Renal cortical epithelial cell (primary cell): ENCODE data around the gene CD300LD. TPM values are rescaled to one million over a fixed set of nuclear protein-coding genes. Genes with fewer than 3 reads are reported as not detected.
"Not testable (repeated sequence)": the region's sequence is repeated elsewhere in the genome, so short reads cannot be mapped to it uniquely, and the experiment has no call there.

Experiments used
- DNase-seq: peaks from one replicate; pipeline ENCODE4 v3.0.0-alpha.2; 2011; ENCODE audit warnings: low read depth
- total RNA-seq: library from RNA; depleted of rRNA; stranded (reverse); fragments of >200 nt; gene quantifications from 2 replicates; pipeline ENCODE4 v1.2.3, GENCODE V29; 2014

CD300LD gene
- total RNA-seq, 1 donor from 2014 or later, result not detected

DNA sequence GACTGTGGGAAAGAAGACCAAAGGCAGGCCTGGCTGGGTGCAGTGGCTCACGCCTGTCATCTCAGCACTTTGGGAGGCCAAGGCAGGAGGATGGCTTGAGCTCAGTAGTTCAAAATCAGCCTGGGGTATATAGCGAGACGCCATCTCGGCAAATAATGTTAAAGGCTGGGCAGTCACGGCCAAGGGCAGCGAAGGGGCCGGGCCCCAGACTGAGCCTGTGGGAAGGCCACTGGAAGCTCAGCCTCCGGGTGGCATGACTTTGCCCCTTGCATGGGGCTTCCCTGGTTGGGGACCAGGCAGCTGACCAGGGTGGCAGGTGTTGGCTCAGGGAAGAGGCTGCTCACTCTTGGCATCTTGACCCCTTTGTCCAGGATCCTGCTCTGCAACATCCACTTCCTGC lies 14.0 kb upstream of the CD300LD start:
- DNase-seq, result no peak

DNA sequence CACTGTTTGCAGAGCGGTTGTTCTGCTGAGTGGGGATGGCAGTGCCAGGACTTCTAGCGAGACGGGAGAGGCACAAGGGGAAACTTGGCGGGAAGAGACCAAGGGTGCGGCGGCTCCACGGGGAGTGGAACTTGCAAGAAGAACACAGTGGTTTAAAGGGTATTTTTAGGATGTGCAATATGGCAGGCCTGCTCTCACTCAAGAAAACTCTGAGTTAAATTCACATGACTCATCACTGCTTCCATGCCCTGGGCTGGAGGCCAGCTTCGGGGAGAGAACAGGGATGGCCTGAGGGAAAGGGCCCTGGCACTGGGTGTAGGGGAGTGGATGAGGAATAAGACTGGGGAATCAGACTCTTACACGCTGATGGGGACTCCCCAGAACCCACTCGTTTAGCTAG lies 13.3 kb upstream of the CD300LD start:
- peak; percentile 61 for DNase-seq

DNA sequence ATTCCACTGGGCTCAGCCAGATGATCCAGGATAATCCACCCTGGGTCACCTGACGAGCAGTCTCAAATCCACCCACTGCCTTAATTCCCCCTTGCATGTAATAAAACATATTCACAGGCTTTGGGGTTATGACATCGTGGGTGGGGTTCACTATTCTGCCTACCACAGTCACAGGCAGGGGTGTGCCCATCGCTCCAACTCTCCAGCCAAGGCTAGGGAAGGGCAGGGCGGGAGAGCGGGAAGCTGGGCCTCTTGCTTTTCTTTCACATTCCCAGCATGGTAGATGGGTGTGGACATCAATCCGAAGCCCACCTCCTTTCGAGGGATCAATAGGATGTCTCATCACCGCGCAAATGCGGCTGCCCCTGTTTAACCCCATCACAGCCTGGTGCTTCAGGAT lies 12.7 kb upstream of the CD300LD start:
- no peak for DNase-seq

DNA sequence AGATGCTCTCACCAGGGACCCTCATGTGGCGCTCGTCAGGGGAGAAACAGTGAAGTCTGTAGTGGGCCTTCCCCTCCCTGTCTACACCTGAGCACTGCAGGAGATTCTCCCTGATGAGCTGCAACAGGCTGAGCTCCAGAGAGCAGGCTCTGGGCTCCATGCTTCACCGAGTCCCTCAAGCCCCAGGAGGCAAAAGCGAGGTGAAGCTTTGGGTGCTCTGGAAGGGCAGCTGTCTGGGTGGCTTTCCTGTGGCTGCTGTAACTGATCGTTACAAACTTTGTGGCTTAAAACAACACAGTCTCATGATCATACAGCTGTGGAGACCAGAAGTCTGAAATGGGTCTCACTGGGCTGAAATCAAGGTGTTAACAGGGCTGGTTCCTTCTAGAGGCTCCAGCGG lies 12.1 kb upstream of the CD300LD start:
- DNase-seq, result peak; percentile 2

DNA sequence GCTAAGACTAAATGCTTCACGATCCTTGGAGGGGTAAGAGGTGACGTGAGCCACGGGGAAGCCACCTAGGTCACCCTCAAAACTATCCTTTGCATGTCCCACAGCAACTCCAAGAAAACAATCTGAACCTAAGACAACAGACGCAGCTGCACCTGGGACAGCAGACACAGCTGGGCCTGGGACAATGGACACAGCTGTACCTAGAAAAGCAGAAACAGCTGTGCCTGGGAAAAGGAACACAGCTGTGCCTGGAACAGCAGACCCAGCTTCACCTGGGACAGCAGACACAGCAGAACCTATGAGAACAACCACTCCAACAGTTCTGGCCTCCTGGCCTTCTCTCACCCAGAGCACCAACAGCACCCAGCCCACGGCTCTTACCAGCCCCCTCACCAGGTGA lies 11.7 kb upstream of the CD300LD start:
- DNase-seq, result no peak

DNA sequence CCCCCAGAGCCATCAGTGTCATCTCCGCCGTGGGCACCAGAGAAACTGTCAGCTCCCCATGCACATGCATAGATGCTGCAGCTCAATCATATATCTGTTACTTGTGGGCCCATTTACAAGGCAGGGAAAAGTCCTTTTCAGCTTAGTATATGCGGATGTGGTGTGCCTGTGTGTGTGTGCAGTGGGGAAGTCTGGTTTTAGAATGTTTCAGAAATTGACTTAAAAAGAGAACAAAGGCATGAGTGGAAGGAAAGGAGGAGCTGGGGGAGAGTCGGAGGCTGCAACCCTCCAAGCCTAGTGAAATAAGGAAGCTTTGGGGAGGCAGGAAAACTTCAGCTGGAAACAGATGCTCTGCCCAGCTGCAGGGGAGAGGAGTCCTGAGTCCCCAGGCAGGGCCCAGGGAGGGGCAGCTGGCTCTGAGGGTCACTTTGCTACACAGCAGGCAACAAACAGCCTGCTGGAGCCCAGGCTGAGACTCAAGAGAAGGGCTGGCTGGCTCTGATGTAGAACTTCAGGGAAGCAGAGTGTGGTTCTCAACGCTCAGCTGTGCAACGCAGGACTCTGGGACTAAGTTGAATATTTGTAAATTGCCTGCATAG lies 11.1 kb upstream of the CD300LD start:
- DNase-seq, result no peak

DNA sequence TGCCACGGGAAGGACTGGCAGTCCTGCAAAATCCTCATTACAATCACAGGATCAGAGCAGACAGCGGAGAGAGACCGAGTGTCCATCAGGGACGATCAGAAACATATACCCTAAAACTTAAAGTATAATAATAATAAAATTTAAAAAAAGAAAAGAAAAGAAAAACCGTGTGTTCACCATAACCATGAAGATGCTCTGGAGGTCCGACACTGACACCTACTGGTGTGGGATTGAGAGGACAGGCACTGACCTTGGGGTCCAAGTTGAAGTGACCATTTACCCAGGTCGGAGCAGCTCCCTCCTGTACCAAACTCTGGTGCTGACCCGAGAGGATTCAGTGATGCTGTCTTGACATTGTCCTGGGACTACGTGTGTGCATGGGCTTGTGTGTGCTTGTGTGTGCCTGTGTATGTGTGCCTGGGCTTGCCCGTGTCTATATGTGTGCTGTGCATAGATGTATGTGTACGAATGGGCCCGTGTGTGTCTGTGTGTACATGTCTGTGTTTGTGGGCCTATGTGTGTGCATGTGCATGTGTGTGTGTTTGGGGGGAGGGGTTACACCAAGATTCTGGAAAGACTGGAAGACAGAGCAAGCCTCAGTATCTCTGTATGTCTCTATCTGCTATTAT lies 10.0 kb upstream of the CD300LD start:
- DNase-seq, result peak; percentile 22

DNA sequence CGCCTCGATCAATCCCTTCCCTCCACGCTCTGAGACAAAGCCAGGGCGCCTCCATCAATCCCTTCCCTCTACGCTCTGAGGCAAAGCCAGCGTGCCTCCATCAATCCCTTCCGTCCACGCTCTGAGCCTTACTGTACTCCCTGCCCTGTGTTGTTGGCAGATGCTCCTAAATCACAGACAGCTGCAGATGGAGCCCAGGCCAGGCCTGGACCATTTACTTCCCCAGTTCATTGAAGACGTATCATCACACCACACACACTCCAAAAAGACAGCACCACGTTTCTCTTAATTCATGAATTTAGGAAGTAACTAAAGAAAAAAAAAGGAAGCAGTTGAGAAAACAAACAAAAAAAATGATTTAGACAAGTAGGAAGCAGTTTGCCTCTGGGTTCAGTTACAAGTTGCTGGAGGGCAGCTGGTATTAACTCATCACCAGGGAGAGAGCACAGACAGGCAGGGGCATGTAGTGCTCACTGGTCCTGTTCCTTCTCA lies 7.4 kb upstream of the CD300LD start:
- DNase-seq, result no peak

DNA sequence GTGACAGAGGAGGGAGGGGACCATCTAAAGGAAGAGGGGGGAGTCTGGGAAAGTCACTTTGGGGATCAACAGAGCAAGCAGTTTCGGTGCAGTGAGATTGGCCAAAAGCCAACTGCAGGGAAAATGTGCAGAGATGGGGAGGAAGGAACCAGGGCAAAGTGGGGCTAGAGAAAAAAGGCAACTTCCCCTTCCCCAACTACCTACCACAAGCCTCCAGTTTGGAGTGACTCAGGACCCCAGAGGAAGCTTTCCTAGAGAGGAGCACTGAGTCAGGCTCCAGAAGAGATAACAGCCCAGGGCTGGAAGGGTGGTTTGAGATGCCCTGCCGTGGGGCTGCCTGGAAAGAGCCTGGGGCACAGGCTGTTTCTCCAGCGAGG lies 6.9 kb upstream of the CD300LD start:
- no peak for DNase-seq

DNA sequence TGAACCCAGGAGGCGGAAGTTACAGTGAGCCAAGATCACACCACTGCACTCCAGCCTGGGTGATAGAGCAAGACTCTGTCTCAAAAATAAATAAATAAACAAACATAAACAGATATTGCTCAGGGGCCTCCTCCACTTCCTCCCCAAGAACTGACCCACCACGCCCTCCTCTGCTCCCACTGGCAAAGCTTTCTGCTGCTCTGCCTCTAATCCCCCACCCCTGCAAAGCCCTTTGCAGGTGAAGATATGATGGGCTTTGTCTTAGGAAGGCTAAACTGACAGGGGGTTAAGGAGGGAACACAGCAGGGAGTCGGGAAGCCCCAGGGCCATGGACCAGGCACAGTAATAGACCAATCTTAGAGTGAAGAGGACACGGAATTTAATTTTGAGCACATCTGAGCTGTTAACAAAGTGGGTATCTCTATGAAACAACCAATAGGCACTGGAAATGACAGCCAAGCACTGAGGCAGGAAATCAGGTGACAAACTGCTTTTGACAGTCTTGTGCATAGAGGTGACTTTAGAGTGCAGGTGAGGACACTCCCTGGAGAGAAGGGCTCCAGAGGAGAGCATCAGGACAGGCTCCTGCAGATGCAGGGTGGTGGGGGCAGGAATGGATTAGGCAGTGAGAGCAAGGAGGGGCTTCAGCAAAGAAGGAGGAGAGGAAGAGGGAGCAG lies 6.4 kb upstream of the CD300LD start:
- DNase-seq, result no peak

DNA sequence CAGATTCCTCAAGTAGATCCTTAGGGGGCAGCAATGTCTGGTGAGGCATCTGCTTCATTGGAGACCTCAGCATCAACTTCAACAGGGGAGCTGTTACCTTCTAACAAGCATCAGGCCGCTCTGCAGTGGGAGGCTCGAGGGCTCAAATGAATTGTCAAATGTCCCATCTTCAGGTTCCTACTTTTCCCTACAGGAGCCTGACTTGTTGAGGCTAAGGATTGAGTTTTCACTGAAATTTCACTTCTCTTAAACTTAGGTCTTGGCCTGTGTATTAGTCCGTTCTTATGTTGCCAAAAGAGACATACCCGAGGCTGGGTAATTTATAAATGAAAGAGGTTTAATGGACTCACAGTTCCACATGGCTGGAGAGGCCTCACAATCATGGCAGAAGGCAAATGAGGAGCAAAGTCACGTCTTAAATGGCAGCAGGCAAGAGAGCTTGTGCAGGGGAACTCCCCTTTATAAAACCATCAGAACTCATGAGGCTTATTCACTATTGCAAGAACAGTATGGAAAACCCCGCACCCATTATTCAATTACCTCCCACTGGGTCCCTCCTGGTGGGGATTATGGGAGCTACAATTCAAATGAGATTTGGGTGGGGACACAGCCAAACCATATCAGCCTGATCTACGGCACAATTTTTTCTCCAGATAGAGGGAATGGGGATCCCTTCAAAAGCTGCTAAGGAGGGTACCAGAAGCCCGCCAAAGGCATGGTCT lies 5.1 kb upstream of the CD300LD start:
- no peak for DNase-seq

DNA sequence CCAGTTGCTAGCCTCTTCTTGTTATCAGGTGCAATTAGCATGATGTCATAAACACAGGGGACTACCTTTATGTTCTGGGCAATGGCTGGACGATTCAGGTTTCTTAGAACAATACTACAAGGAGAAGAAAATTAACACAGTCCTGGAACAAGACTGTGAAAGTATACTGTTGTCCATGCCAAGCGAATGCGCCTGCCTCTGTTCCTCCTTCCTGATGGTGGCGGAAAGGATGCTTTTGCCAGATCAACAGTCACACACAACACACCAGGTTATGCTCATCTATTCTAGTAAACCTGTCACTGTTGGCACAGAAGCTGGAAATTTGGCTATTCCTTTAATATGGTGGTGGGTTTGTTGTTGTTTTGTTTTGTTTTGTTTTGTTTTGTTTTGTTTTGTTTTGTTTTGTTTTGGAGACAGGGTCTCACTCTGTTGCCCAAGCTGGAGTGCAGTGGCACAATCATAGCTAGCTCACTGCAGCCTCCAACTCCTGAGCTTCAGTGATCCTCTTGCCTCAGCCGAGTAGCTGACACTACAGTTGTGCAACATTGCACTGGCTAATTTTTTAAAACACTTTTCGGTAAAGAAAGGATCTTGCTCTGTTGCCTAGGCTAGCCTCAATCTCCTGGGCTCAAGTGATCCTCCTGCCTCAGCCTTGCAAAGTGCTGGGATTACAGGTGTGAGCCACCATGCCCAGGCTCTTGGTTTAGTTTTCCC lies 3.1 kb upstream of the CD300LD start:
- DNase-seq, result no peak

DNA sequence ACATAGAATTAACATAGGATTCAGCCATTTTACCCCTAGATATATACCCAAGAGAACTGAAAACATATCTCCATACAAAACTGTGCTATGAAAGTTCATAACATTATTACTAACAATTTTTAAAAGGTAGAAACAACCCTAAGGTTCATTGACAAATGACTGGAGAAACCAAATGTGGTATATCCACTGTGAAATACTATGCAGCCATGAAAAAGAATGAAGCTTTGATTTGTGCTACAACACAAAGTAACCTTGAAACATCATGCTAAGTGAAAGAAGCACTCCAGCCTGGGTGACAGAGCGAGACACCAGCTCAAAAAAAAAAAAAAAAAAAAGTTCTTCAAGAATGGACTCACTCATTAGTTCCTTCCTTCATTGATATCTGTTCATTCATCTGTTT lies 580 bp downstream of the CD300LD start:
- no peak for DNase-seq

DNA sequence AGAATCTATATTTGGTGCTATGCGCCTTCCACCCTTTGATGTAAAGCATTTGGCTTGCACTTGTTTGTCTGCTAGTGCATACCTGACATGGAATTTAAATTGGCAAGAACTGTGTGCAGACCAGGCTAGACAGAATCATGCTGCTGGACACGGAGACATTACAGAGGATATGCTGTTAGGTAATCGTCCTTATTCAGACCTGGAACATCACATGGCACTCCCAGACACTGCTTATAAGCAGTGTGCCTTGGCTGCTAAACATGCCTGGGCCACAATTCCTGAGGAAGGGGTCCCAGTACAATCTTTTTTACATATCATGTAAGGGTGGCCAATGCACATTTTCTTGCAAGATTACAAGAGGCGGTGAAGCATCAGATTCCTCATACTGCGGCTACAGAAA lies 6.4 kb downstream of the CD300LD start:
- no peak for DNase-seq

DNA sequence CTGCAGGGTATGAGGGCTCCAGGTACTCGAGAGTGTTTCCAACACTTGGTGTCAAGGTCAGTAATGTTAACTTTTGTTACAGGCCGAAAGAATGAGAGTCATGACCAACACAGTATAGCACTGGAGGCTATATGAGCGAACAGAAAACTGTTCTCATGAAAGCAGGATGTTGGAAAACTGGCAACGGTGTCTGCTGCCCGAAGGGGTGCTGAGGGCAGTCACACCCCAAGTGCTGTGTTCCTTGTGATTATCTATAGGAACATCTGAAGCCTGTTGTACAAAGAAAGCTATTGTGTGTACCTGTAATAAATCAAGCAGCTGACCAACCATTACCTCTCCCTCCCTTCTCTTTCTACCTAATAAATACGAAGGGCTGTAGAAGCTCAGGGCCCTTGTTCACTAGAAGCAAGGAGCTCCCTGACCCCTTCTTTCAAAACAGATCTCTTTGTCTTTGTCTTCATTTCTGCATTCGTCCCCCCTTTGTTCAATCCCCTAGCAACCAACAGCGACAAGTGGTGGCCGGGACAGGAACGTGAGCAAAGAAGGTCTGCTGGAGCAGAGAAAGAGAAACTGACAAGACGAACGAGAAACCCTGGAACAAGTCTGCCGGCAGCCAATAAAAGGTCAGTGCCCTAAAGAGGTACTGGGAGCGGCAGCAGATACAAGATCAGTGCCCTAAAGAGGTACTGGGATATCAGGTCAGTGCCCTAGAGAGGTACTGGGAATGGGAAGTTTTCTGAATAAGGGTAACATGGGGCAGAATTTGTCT lies 7.6 kb downstream of the CD300LD start:
- DNase-seq, result no peak

DNA sequence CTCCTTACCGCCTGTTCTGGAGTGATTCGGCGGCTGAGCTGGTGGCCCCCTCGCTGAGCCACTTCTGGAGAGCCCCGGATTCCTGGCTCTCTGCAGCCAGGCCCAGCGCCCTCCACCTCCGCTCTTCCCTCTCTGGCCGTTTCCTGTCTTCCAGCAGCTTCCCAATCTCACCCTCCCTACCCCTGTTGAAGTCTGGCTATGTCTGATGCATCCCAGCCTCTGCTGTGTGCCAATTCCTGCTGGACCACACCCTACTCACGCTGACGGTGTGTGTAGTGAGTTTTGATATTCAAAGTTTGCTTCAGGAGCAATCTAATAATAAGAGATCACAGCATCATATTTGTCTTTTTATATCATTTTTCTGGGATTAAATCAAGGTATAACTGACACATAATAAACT lies 9.4 kb downstream of the CD300LD start:
- DNase-seq, result no peak

DNA sequence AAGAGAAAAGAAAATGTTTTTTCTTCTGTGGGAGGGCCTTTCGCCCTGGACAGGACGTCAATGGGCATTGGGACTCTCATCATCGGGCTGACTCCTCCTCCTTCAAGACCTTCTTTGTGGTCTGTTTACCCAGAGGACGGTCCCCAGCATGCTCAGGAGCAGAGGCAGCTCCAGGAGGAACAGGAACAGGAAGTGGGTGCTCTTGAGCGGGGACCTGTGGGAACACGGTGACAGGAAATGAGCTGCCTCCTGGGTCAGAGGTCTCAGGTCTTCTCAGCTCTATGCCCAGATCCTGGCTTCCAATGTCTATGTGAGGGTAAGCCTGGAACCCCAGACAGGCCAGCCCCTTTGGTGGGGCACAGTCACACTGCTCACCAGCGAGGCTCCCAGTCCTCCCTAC lies 12.2 kb downstream of the CD300LD start:
- no peak for DNase-seq

DNA sequence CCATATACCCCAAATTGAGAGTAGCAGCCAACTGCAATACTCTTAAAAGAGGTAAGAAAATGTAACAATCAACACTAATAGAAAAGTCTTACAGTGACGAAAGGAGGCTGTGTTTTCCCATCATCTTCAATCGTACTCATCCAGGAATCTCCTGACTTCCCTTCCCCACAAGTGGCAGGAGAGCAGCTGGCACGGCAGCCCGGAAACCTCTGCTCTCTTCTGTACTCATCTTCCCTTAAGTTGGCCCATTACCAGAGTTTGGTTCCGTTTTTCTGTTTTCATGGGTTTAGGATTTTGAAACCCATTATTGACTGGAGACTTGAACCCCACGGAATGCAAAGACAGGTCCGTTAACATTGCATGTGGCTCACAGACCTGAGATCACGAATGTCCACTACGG lies 13.1 kb downstream of the CD300LD start:
- no peak for DNase-seq

DNA sequence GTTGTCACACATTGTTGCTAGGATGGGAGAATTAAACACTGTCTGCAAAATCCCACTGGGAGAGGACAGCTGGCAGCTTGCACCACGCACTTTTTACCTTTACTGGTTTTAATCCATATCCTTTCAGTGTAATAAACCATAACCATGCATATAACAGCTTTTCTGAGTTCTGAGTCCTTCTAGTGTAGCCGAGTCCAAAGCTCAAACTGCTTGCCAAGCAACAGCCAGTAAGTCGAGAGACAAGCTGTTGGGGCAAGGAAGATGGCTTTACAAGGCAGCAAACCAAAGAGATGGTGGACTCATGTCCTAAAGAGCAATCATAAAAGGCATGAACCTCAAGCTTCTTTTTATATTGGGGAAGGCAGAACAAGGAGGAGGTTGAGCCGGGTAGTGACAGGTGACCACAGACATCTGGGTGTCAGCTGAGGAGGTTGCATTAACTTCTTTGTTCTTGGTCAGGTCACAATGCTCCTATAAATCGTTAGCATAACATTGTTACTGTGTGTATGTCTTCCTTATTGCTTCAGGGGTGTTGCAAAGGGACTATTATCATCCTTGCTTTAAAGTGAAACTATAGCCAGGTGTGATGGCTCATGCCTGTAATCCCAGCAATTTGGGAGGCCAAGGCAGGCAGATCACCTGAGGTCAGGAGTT lies 17.5 kb downstream of the CD300LD start:
- no peak for DNase-seq

DNA sequence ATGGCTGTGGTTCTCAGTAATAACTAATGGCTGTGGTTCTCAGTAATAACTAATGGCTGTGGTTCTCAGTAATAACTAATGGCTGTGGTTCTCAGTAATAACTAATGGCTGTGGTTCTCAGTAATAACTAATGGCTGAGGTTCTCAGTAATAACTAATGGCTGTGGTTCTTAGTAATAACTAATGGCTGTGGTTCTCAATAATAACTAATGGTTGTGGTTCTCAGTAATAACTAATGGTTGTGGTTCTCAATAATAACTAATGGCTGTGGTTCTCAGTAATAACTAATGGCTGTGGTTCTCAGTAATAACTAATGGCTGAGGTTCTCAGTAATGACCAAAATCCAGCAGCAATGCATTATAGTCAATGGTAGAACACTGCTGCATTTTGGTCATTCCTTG lies 18.4 kb downstream of the CD300LD start:
- not testable (repeated sequence) for DNase-seq

DNA sequence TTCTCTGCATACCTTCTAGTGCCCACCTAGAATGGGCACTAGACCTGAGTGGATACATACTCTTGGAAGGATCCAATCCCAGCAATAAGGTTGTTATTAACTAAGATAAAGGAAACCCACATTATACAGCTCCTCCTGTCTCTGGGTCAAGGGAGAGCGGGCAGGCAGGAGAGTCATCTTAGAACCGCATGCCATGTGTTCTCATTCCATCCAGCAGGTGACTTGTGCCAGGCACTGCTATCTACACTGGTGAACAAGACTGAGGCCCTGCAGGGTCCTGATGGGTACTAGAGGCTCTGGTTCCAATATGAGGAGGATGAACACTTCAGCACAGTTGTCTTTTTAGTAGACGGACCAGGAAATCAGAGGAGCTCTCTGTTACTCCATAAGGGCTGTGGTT lies 18.9 kb downstream of the CD300LD start:
- DNase-seq, result no peak
